ENCODE data around the gene COL5A1.

COL5A1 gene

GRCh38 chr9:134706522-134706921, 64.9 kb downstream of the COL5A1 start:
- ChIA-PET POLR2A (no interaction called here), CTCF (interaction anchor here (1.2 to 2.0 kb wide), 2 partner anchors 9 to 276 kb away, joined by 3 to 10 read pairs; no protein-coding TSS in a partner anchor)

GRCh38 chr9:134707031-134707680, 65.6 kb downstream of the COL5A1 start:
- no peak for DNase-seq (ENCODE audit: extremely low spot score)
- no peak for TF ChIP-seq CTCF (IDR thresholded peaks at IDR 0.05; ENCODE audit: control extremely low read depth, extremely low read depth, low read depth, missing control alignments)
- ChIA-PET CTCF (interaction anchor here (2.0 kb wide), 1 partner anchor 10 kb away, joined by 10 read pairs; no protein-coding TSS in a partner anchor), POLR2A (no interaction called here)

More at GRCh38 chr9:134706522-134706921, 64.9 kb downstream of the COL5A1 start:
- no peak for TF ChIP-seq CTCF (IDR thresholded peaks at IDR 0.05; ENCODE audit: control extremely low read depth, extremely low read depth, low read depth, missing control alignments)
- DNase-seq (ENCODE audit: extremely low spot score): no peak

GRCh38 chr9:134707731-134708671, 66.4 kb downstream of the COL5A1 start:
- ChIA-PET POLR2A (no interaction called here), CTCF (interaction anchor here (1.2 to 2.0 kb wide), 2 partner anchors 11 to 20 kb away, joined by 4 to 10 read pairs; no protein-coding TSS in a partner anchor)
- no peak for DNase-seq (ENCODE audit: extremely low spot score)
- no peak for TF ChIP-seq CTCF (IDR thresholded peaks at IDR 0.05; ENCODE audit: control extremely low read depth, extremely low read depth, low read depth, missing control alignments)

- no peak for DNase-seq (ENCODE audit: extremely low spot score)
- ChIA-PET CTCF (interaction anchor here (1.2 kb wide), 1 partner anchor 19 kb away, joined by 4 read pairs; no protein-coding TSS in a partner anchor), POLR2A (no interaction called here)
- TF ChIP-seq CTCF (IDR thresholded peaks at IDR 0.05; ENCODE audit: control extremely low read depth, extremely low read depth, low read depth, missing control alignments): no peak
Observed at GRCh38 chr9:134708672-134709038, 67.1 kb downstream of the COL5A1 start.

- no peak for TF ChIP-seq CTCF (IDR thresholded peaks at IDR 0.05; ENCODE audit: control extremely low read depth, extremely low read depth, low read depth, missing control alignments)
- ChIA-PET CTCF (interaction anchor here (1.2 kb wide), 1 partner anchor 18 kb away, joined by 4 read pairs; no protein-coding TSS in a partner anchor), POLR2A (no interaction called here)
- no peak for DNase-seq (ENCODE audit: extremely low spot score)
Observed at GRCh38 chr9:134709512-134710270, 68.1 kb downstream of the COL5A1 start.

- ChIA-PET CTCF (no interaction called here), POLR2A (no interaction called here)
- DNase-seq (ENCODE audit: extremely low spot score): no peak
- no peak for TF ChIP-seq CTCF (IDR thresholded peaks at IDR 0.05; ENCODE audit: control extremely low read depth, extremely low read depth, low read depth, missing control alignments)
Observed at GRCh38 chr9:134710271-134710540, 68.6 kb downstream of the COL5A1 start.
